Stimulated activated CD4-positive, alpha-beta T cell treated with anti-CD3 and anti-CD28 coated beads, Interleukin-15, amount 100 ng/mL, for 1 hour (primary cell): Measurements from ENCODE around the gene SIRPG.
"Not testable (repeated sequence)": the region's sequence is repeated elsewhere in the genome, so short reads cannot be mapped to it uniquely, and the experiment has no call there.

Source experiments
- DNase-seq, 2 donors: peaks; one replicate each; pipeline ENCODE4 v3.0.0-alpha.2; 2020; ENCODE audit warnings: low read depth in 1 of 2, low spot score in 1 of 2

The SIRPG gene

DNA sequence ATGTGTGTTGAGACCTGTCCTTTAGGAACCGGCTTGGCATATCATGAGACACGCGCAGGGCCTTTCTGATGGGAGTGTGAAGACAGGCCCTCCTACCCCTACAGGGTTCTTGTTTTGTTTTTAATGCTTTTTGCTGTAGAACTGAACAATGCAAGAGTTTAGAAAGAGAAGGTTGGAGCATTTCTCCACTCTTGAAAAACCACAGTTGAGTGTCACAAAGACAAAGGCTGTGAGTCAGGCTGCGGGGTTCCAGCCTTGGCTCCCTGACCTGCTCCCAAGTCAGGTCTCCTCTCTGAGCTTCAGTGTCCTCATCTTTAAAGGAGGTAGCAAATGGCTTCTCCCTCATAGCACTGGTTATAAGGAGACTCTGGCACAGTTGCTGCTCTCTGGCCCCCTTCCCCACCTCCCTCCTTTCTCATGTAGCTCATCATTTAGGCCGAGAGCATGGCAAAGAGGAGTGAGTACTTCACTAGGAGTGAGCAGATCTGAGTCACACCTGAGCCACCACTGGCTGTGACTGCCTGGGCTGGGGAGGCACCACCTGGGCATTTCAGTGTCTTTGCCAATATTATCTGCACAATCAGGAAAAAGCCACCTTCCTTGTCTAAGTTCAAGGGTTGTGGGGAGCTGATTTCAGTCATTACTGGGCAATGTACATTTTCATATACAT lies 48.8 kb downstream of the SIRPG start:
- not testable (repeated sequence) for DNase-seq

DNA sequence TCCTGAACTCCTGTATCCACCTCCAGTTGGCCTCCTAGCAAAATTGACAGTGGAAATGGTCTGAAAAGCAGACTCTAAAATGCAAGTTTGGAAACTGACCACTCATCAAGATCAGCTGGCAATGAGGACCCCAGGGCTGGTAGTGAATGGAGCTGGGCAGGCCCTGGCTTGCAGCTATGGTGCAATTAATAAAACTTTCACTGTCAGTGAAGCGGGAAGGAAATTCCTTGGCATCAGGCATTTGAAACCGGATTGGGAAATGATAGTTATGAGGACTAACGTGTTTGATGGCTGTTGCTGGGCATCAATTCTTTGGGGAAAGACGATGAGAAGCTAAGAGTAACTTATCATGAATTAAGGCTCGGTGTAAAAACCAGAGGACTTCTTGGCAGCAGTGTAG lies 56.8 kb downstream of the SIRPG start:
- DNase-seq: no peak

DNA sequence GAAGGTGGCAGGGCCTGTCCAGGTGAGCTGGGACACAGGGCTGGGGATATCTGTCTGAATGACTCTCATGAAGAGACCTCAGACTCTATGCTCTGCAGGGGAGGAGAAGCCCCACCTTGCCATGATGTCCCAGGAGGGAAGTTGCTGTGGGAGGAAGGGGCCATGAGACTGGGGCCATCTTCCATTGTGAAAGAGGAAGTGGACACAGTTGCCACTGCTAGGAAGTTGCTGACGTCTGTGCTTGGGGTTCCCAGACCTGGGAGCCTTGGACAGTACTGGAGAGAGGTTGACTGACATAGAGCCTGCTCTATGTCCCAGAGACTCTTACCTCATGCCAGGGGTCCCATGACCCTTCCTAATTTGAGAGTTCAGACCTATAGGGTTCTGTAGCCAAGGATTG lies 62.2 kb downstream of the SIRPG start:
- DNase-seq: no peak

DNA sequence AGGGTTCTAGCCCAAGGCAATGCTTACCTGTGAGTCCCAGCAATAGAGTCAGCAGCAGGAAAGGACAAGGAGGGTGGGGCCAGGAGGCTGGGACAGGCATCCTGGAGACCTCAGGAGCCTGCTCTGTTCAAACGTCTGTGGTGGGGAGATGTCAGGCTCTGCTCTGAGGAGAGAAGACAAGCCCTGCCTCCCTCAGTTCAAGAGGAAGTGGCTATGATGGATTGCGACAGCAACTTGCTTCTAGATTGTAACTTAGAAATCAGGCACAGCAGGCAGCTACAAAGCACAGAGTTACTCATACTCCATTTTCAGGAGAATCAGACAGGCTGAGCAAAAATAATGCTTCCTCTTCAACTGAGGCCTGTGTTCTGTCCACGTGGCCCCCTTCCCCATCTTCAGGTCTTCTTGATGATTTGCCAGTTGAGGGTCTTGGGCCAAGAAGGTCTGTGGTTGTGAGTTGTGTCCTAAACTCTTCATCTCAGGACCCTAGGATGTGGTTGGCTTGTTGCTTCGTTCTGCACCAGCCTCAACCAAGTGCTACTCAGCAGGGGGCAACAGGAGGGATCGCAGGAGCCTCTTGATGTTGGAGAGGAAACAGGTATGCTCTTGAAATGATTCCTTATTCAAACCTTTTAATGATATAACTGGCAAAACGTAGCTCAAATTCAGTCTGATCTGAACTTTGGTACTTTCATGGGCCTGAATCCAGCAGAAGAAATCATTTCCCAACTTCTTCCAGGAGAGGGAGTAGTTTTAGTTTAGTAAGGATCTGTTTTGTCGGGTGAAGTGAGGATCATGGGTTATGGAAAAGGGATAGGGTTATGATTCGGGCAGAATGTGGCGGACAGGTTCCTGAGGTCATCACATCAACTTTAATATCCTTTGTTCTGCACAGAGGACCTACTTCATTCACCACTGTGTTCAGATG lies 68.8 kb downstream of the SIRPG start:
- no peak for DNase-seq

DNA sequence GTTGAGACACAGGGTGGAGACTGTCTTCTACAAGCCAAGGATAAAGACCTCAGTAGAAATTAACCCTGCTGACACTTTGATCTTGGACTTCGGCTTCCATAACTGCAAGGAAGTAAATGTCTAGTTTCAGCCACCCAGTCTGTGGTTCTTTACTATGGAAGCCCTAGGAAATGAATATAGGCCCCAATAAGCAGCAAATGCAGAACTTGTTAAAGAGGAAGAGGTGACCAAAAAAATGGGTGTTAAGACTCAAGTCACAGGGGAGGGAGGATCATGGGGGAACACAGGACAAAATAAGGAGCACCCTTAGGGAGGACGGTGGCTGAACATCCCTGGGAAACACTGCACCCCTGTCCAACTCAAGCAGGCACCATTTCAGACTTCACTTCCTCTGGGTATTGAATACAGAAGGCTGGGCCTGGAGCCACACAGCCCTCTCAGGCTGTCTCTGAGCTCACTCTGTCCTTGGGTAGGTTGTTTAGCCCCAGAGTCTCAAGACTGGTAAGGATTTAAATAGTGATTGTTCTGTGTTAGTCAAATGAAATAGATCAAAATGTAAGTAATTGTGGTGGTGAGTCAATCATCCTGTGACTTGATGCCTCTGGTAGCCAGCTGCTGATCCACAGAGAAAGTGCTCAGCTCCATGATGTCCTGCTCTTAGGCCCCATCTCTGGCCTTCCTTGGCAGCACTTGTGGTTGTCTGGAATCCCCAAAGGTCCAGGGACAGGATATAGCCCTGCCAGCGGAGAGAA lies 69.6 kb downstream of the SIRPG start:
- DNase-seq: no peak

DNA sequence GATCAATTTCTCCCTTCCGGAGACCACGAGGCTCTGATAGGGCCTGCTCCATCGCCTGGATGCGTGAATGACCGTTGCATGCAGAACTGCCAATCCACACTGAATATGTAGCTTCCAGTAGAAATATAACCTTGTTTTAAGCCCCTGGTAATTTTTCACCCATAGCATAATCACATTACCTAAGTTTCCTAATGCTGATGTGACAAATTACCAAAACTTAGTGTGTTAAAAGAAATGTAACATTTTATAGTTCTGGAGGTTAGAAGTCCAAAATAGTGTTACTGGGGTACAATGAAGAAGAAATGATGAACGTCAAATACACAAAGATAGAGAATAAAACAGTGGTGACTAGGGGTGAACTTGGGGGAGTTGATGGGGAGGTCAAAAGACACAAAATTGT lies 78.1 kb downstream of the SIRPG start:
- no peak for DNase-seq
